ENCODE results near the gene GRID2.
"Not testable (repeated sequence)": the region's sequence is repeated elsewhere in the genome, so short reads cannot be mapped to it uniquely, and the experiment has no call there.

Gene GRID2

DNA sequence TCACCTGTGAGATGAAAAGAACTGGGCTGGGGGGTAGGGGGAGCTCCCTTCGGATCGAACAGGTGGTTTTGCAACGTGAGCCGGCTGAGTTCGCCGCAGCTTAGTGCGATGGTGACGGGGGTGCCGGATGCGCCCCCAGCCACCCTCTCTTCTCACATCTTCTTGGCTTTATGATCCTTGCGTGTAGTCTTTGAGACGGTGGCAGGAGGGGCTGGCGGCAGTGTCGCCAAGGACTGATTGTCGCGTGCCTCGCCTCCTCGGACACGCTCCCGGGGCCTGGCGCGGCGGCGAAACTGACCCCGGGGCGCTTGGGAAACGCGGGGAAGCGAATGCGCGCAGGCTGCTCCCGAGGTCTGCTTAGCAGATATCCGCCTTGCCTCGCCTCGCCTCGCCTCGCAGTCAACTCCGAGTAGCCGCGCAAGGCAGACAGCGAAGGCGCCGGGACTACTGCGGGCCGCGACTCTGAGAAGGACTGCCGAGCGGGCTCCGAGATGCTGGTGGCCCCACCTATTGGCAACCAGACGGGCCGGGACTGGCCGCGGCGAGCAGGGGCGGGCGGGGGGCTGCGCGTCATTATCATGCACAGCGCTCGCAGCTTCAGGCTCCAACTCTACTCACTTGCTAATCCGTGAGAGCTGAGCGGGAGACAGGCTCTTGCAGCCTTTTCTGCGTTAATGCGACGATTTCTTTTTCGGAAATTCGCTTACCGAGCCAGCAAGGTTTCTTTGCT is 1.5 kb downstream of the GRID2 start:
- no peak for DNase-seq (ENCODE audit: low read depth in 4 of 4, low spot score in 1 of 4)

DNA sequence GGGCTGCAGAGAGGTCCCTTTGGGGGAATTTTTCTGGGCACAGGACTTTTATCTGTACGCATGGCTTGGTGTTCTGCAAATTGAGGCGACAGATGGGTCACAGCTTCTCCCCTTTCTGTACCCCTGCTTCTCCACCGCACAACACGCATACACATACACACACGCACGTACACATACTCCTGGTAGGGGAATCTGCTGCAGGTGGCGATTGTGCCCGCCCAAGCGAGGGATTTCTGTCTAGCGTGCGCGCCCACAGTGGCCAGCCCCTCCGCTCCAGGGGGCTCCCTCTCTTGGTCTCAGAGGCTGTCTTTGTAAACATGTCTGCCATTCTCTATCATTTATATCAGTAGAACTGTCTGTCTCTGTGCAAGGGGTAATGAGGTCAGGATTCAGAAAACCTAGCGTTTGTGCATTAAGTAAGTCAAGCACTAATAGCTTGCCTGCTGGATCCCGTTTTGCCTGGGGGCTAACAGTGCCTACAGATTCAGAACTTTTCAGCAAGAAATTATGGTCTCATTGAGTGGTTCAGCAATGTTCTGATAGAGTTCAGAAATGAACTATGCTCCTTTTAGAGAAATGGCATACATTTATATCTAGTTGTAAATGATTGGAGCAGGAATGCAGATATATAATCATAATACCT is 2.2 kb downstream of the GRID2 start:
- no peak for DNase-seq (ENCODE audit: low read depth in 4 of 4, low spot score in 1 of 4)

DNA sequence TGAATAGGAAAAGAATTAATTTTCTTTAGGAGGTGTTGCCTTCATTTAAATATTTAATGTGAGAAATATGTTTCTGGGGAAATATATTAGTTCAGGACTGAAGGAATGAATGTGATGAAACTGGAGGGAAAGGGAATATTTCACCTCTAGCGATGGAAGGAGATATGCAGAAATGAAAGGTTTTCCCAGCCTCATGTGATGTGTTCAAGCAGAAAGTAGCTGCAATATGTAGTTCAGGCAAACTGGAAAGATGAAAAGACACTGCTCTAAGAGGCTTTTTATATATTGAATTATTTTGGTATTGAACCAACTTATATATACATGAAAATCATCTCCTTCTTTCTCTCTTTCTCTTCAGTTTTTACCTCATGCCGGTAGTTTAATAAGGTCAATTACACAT is 3.4 kb downstream of the GRID2 start:
- no peak for DNase-seq (ENCODE audit: low read depth in 4 of 4, low spot score in 1 of 4)

DNA sequence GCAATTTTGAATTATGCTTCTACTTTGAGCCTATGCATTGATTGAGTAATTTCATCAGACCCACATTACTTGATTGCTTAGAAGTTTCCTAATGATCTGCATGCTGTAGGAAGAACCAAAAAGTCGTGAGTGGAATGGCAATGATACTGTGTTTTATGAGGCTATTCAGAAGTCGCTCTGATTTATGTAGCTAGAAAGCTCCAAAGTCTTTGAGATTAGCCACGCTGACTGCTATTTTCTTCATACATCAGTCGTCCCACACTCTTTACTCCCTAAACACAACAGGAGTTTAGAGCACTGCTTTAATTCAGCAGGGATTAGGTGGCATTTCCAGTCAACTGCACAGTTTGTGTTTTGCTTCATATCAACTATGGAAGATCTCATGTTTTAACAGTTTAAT is 4.1 kb downstream of the GRID2 start:
- DNase-seq (ENCODE audit: low read depth in 4 of 4, low spot score in 1 of 4), result no peak

DNA sequence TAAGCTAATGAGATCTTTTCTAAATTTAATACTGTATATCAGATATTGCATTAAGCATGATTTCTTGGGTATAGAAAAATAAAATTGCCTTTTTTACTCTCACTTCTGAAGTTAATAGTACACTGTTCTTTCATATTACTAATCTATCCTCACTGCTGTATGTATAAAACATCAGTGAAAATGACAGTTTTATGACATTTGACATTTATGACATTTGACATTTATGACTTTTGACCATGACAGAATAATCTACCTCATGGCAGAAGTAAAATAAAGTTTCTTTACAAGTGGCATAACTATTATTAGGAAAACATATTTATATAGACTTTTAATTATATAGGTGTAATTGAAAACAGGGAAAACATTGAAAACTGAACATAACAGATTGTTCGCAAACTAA is 13.3 kb downstream of the GRID2 start:
- DNase-seq (ENCODE audit: low read depth in 4 of 4, low spot score in 1 of 4), result no peak

DNA sequence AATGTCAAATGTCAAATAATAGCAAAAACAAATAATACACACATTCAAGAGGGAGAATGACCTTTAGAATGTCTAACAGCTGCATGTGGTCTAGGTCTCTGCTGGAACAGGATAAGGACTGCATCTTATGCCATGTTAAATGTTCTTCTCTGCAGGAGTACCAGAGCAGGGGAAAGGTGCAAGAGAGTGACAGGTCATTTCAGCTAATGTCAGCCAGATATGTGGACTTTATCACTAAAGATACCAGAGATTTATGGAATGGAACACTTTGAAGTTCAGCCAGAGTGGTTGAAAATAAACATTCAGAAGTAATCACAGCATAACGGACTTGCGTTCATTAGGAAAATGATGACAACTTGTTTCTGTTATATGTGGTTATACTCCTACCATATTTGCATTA is 24.3 kb downstream of the GRID2 start:
- DNase-seq (ENCODE audit: low read depth in 4 of 4, low spot score in 1 of 4), result no peak

DNA sequence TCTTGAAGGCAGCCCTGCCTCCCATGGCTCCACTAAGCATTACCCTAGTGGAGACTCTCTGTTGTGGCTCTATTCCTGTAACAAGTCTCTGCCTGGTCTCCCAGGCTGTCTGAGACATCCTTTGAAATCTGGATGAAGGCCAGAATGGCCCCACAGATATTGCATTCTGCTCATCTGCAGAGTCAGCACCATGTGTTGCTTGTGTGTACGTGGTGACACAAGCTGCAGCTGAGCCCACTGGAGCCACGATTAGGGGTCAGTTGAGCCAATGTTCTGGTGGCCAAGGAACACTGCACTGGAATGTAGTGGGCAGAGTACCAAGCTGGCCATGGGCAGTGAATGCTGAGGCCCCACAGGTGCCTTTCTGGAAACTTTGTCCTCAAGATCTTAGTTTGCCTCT is 29.2 kb downstream of the GRID2 start:
- no peak for DNase-seq (ENCODE audit: low read depth in 4 of 4, low spot score in 1 of 4)

DNA sequence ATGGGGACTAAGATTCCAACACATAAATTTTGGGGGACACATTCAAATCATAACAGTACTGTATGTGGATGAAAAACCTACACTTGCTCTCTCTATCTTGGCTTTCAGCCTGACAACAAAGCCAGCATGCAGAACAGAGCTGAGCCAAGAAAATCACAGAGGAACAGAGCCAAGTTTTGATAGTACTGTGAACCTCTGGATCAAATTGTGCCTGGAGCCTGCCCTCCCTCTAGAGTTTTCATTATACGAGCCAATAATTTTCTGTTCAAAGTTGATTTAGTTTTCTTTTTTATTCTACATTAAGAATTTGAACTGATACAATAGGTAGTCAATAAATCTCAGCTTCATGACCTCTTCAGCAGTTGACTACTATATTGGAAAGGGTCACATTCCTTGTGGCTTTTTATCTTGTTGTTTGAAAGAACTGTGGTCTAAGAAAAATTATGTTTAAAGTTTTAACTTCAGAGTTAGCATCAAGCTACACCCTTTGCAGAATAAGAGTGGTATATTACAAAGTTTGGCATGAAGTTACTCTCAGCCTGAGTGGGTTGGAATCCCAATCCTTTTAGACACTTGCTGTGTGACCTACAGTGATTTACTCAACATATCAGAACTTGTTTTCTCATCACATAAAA is 31.1 kb downstream of the GRID2 start:
- no peak for DNase-seq (ENCODE audit: low read depth in 4 of 4, low spot score in 1 of 4)

DNA sequence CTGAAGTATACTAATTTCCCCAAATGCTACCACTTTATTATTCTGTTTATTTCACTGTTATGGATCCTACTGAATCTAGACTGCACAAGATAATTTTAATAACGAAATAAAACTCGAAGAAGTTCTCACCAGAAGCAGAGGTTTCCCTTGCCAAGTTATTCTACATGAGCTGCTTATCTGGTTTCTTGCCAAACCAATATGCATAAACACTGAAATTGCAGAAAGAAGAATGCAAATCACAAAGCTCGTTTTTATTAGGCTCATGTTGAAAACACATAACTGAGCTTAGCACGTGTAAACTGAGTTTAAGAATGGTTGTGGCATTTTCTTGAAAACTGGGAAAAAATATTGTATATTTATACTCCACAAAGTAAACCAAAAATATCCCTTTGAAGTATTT is 35.9 kb downstream of the GRID2 start:
- DNase-seq (ENCODE audit: low read depth in 4 of 4, low spot score in 1 of 4), result no peak

DNA sequence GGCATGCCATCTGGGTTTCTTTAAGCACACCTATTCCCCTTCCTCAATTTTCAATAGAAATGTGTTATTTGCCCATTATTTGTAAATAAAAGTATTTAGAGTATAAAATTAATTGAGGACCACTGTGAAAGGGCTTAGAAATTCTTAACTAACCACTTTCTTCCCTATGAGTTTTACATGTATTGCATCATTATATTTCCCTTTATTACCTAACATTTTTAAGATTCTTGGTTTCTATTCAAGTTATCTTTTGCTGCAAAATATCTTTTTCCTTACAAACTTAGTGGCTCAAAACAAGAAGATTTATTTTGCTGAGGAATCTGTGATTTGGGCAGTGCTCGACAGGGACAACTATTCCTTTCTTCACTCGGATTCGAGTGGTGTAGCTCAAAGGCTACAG is 40.5 kb downstream of the GRID2 start:
- DNase-seq (ENCODE audit: low read depth in 4 of 4, low spot score in 1 of 4), result no peak

DNA sequence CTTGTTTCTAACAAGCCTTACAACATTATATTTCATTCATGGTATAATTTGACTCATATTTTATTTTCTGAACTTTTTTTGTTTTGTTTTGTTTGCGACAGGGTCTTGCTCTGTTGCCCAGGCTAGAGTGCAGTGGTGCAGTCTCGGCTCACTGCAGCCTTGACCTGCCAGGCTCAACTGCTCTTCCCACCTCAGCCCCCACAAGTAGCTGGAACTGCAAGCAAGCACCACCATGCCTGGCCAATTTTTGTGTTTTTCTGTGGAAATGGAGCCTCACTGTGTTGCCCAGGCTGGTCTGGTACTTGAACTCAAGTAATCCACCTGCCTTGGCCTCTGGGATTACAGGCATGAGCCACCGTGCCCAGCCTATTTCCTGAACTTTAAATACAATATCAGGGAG is 42.5 kb downstream of the GRID2 start:
- DNase-seq (ENCODE audit: low read depth in 4 of 4, low spot score in 1 of 4), result no peak

DNA sequence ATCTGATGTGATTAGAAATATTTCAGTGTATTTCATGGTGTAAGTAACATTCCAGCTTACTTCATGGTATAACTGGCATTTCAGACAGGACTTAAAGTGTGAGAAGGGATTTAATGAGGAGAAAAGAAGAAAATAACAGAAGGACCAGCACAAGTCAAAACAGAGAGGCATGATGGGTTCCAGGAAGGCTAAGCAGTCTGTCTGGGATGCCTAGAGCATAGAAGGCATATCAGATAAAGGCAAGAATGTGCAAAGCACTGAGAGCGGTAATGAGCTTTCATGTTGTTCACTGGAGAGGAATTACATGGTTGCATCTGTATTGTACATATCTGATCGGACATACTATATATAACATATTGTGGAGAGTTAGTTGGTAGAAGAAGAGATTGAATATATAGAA is 54.2 kb downstream of the GRID2 start:
- DNase-seq (ENCODE audit: low read depth in 4 of 4, low spot score in 1 of 4), result no peak

DNA sequence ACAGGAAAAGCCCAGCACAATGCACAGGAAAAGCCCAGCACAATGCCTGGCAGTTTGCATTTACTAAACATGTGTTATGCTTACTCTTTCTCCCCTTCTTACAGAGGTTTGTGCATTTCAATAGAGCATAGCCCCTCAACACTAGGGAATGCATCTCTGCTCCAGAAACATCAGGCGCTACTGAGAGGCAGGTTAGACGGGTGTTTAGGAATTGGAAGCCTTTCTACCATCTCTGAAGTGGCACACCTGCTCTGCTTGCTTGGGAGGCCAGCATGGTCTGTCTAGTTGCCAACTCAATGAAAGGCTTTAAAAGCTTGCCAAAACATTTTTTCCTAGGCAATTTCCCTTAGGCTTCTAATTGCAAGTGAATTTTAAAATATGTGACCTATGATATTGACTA is 55.7 kb downstream of the GRID2 start:
- no peak for DNase-seq (ENCODE audit: low read depth in 4 of 4, low spot score in 1 of 4)

DNA sequence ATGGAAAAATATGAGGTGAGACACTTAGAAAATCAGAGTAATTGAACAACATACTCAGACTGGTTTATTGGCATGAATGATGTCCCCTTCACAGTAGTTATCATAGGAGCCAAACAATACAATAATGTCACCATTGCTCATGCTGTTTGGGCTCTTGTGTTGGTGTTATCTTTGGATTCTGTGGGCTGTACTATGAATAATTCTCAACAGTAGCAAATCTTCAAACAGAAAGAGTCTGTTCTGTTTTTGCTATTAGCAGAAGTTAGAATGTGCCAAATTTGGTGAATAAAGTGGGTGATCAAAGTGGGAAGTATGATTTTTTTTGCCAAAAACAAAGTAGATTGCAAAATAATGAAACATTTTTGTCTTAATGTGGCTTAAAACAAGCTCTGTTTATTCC is 58.3 kb downstream of the GRID2 start:
- no peak for DNase-seq (ENCODE audit: low read depth in 4 of 4, low spot score in 1 of 4)

DNA sequence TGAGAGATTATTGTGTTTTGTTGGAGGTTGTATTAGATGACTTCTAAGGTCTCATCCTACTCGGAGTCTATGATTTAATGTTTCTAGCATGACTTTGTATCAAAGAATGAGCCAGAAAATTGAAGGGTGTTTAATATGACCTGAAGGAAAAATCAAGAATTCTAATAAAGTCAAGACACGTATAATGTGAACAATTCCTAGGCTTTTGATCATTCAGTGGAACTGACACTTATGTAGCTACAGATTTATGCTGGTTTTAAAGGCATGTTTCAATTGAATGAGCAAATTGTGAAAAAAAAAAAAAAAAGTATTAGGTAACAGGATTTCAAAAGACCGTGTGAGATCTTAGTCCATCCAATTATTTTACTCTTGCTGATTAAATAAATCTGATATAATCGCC is 64.9 kb downstream of the GRID2 start:
- DNase-seq (ENCODE audit: low read depth in 4 of 4, low spot score in 1 of 4), result no peak

DNA sequence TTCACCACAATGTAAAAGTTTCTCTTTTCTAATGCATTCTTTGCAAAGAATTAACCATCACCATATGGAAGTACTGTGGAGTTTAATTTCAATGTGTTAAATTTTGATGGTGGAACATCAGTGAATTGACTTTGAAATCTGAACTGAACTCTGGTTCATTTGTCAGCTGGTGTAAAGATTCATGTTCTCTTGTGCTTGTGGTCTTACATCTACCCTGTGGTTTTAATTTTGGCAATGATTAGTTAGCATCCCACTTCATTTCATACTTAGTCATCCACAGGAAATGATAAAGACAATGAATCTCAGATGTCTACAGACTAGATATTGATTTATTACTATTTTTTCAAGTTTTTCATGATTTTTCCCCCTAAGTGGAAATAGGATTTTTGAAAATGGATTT is 77.8 kb downstream of the GRID2 start:
- DNase-seq (ENCODE audit: low read depth in 4 of 4, low spot score in 1 of 4), result no peak

DNA sequence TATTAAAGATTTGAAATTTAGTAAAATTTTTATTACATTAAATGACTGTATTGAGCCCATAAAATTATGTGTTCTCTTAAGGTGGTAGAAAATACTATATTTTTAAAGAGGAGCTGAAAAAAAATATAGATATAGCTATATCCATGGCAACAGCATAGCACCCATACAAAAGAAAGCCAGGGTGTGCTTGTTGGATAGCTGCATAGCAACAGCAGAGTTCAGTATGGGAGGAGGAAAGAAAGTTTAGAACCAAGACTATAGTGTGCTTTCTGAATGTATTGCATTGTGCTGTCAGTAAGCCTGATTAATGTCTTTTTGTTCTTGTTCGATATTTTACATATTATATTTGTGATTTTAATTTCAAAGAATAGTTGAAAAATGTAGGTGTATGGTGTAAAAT is 78.4 kb downstream of the GRID2 start:
- no peak for DNase-seq (ENCODE audit: low read depth in 4 of 4, low spot score in 1 of 4)

DNA sequence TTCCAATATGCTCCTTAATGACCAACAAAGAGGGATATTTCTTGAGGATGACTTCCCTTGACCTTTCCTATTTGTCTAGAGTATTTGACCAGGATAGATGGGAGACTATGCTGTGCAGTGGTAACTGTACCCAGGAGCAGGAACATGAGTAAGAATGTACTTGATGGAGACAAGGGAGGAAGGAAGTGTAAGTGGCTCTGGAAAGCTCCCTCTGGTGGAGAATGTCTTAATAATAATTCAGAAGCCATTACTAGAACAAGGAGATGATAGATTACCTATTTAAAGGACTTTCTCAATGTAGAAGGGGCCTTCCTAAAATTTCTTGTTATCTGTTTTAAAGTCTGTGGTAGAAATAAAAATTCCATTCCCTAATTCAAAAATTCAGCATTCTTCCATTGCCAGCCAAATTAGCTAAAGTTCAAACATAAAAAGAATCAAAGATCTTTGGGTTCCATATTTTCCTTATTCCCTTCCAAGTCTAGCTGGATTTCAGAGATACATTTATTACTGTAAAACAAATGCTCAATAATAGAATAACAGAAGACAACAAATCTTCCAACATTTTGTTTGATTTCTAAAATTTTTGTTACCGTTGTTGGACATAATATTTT is 83.8 kb downstream of the GRID2 start:
- no peak for DNase-seq (ENCODE audit: low read depth in 4 of 4, low spot score in 1 of 4)

DNA sequence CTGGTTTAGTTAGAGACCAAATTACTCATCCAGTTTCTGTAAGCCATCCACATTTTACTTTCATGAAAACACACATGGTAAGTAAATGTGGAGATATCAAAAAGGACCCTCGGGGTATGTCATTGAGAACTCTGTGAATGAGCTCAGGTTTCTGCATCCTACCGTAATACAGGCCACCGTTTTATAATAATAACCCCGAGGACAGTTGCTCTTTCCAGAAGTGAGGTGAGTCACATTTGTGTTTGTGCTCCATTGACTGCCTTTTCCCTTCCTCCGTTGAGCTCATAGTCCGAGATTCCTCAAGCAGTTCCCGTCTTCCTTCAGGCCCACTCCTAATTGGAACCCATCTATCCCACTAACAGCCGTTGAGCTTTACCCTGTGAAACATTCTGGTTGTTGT is 95.3 kb downstream of the GRID2 start:
- no peak for DNase-seq (ENCODE audit: low read depth in 4 of 4, low spot score in 1 of 4)

DNA sequence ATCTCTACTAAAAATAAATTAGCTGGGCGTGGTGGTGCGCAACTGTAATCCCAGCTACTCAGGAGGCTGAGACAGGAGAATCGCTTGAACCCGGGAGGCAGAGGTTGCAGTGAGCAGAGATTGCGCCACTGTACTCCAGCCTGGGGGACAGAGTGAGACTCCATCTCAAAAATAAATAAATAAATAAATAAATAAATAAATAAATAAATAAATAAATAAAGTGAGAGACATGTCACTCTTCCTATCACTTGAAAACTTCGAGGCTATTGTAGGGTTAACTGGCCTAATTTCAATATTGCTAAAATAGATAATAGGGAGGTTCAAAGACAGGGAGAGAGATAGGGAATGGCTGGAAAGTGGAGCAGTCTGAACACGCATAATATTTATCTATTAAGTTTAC is 99.8 kb downstream of the GRID2 start:
- DNase-seq (ENCODE audit: low read depth in 4 of 4, low spot score in 1 of 4), result not testable (repeated sequence)

DNA sequence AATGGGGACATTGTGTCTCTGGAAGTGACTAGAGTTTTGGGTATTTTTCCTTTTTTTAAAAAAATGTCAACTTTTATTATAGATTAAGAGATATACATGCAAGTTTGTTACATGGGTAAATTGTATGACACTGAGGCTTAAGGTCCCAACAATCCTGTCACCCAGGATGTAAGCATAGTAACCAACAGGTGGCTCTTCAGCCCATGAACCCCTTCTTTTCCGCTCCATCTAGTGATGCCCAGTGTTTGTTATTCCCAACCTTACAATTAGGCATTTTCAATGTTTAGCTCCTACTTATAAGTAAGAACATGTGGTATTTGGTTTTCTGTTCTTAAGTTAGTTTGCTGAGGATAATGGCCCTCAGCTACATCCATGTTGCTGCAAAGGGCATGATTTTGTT is 102.7 kb downstream of the GRID2 start:
- no peak for DNase-seq (ENCODE audit: low read depth in 4 of 4, low spot score in 1 of 4)

DNA sequence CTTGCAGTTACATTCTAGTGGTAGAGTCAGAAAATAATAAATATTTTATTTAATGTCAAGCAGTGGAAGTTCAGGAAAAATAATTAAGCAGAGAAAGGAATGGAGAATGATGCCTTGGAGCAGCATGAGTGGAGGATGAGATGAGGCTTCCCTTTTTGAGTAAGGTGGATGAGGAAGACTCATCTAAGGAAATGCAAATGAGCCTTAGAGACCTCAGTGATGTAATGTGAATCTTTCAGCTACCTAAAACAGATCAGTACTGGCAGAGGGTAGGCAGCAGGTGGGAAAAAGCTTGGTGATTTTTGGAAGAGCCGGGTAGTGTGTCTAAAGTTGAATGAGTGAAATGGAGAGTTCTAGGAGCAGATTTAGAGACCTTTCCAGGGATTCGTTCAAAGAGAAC is 118.2 kb downstream of the GRID2 start:
- no peak for DNase-seq (ENCODE audit: low read depth in 4 of 4, low spot score in 1 of 4)

All from stimulated activated CD4-positive, alpha-beta T cell treated with anti-CD3 and anti-CD28 coated beads, Interleukin-1b, Interleukin-23, amount 100 ng/mL, for 24 hours (primary cell).